Epidermal melanocyte (primary cell): Measurements from ENCODE around the gene LDB2.

Experiments used
- DNase-seq: peaks from one replicate; pipeline ENCODE4 v3.0.0; 2011; ENCODE audit warnings: low spot score; ENCODE audit not compliant: insufficient read length

Gene LDB2

GRCh38 chr4:16603178-16603577 is 295.3 kb downstream of the LDB2 start:
- no peak for DNase-seq

GRCh38 chr4:16598597-16599206 is 299.7 kb downstream of the LDB2 start:
- no peak for DNase-seq

GRCh38 chr4:16597845-16598596 is 300.4 kb downstream of the LDB2 start:
- no peak for DNase-seq

GRCh38 chr4:16597443-16597842 is 301.0 kb downstream of the LDB2 start:
- DNase-seq: no peak

GRCh38 chr4:16596267-16596666 is 302.2 kb downstream of the LDB2 start:
- no peak for DNase-seq

GRCh38 chr4:16594128-16594527 is 304.3 kb downstream of the LDB2 start:
- no peak for DNase-seq

- no peak for DNase-seq
Observed at GRCh38 chr4:16593386-16593785, 305.1 kb downstream of the LDB2 start.

- DNase-seq: no peak
Observed at GRCh38 chr4:16591272-16591826, 307.1 kb downstream of the LDB2 start.

- no peak for DNase-seq
Observed at GRCh38 chr4:16590797-16591196, 307.6 kb downstream of the LDB2 start.

GRCh38 chr4:16588651-16589050 is 309.8 kb downstream of the LDB2 start:
- DNase-seq: no peak

GRCh38 chr4:16588149-16588548 is 310.3 kb downstream of the LDB2 start:
- DNase-seq: no peak

- no peak for DNase-seq
Observed at GRCh38 chr4:16585053-16585452, 313.4 kb downstream of the LDB2 start.

- no peak for DNase-seq
Observed at GRCh38 chr4:16583764-16584163, 314.7 kb downstream of the LDB2 start.

- no peak for DNase-seq
Observed at GRCh38 chr4:16582526-16582925, 315.9 kb downstream of the LDB2 start.

- no peak for DNase-seq
Observed at GRCh38 chr4:16582036-16582435, 316.4 kb downstream of the LDB2 start.

- DNase-seq: no peak
Observed at GRCh38 chr4:16581117-16581516, 317.3 kb downstream of the LDB2 start.

GRCh38 chr4:16580514-16580913 is 317.9 kb downstream of the LDB2 start:
- no peak for DNase-seq

- no peak for DNase-seq
Observed at GRCh38 chr4:16579866-16580265, 318.6 kb downstream of the LDB2 start.

- DNase-seq: no peak
Observed at GRCh38 chr4:16577177-16577576, 321.3 kb downstream of the LDB2 start.

- no peak for DNase-seq
Observed at GRCh38 chr4:16574981-16575380, 323.5 kb downstream of the LDB2 start.

GRCh38 chr4:16573739-16574138 is 324.7 kb downstream of the LDB2 start:
- DNase-seq: no peak

GRCh38 chr4:16573206-16573605 is 325.2 kb downstream of the LDB2 start:
- DNase-seq: no peak

- no peak for DNase-seq
Observed at GRCh38 chr4:16572631-16573030, 325.8 kb downstream of the LDB2 start.
